ENCODE results near the gene SUPT6H. TPM values are rescaled to one million over a fixed set of nuclear protein-coding genes. Genes with fewer than 3 reads are reported as not detected.

Gene SUPT6H
- total RNA-seq, 1 donor from 2014 or later, result 62.4 TPM

- peaks cover 6% of the 10 kb centered on the region for H3K4me1 ChIP-seq
- TF ChIP-seq CTCF (IDR thresholded peaks at IDR 0.05), result no peak
- H3K36me3 ChIP-seq, result peaks cover 14% of the 10 kb centered on the region
- no peaks in the 10 kb centered on the region for H3K27me3 ChIP-seq
- ATAC-seq (no peak), DNase-seq (no peak)
- H3K27ac ChIP-seq, result no peak overlapping the region
- H3K9me3 ChIP-seq, result no peaks in the 10 kb centered on the region
- intact Hi-C loops (cut with DNase I), result no loop called here
- H3K4me3 ChIP-seq, result no peak overlapping the region
Measured at GRCh38 chr17:28707339-28707720, 45.3 kb downstream of the SUPT6H start.

GRCh38 chr17:28710861-28711722, 49.1 kb downstream of the SUPT6H start:
- DNase-seq (peak; percentile 95), ATAC-seq (peak; percentile 96)
- Histone ChIP-seq H3K27me3 (no peaks in the 10 kb centered on the region), H3K36me3 (peaks cover 16% of the 10 kb centered on the region), H3K4me3 (peak overlapping the region; percentile 80), H3K9me3 (no peaks in the 10 kb centered on the region), H3K4me1 (peaks cover 7% of the 10 kb centered on the region), H3K27ac (peak overlapping the region; percentile 90)
- intact Hi-C loops (cut with DNase I), result no loop called here
- no peak for TF ChIP-seq CTCF (IDR thresholded peaks at IDR 0.05)

GRCh38 chr17:28711723-28712031, 49.7 kb downstream of the SUPT6H start, which contains the start of gene PROCA1:
Gene PROCA1, minus strand, starts transcription at chr17:28711888. Its CDS starts 228 bp downstream, at chr17:28711660.
- intact Hi-C loops (cut with DNase I), result no loop called here
- Histone ChIP-seq H3K27me3 (no peaks in the 10 kb centered on the region), H3K4me1 (peaks cover 12% of the 10 kb centered on the region), H3K27ac (peak within 1 kb of the TSS; percentile 90), H3K9me3 (no peaks in the 10 kb centered on the region), H3K36me3 (peaks cover 16% of the 10 kb centered on the region), H3K4me3 (peak within 1 kb of the TSS; percentile 80)
- no peak for TF ChIP-seq CTCF (IDR thresholded peaks at IDR 0.05)
- DNase-seq (no peak), ATAC-seq (no peak)

GRCh38 chr17:28712032-28712704, 50.2 kb downstream of the SUPT6H start:
- Histone ChIP-seq H3K27ac (peak overlapping the region; percentile 90), H3K27me3 (no peaks in the 10 kb centered on the region), H3K36me3 (peaks cover 16% of the 10 kb centered on the region), H3K4me1 (peaks cover 16% of the 10 kb centered on the region), H3K4me3 (peak overlapping the region; percentile 80), H3K9me3 (no peaks in the 10 kb centered on the region)
- intact Hi-C loops (cut with DNase I), result no loop called here
- TF ChIP-seq CTCF (IDR thresholded peaks at IDR 0.05), result no peak
- DNase-seq (peak; percentile 81), ATAC-seq (peak; percentile 40)

GRCh38 chr17:28712705-28713415, 50.9 kb downstream of the SUPT6H start:
- Histone ChIP-seq H3K36me3 (peaks cover 16% of the 10 kb centered on the region), H3K4me1 (peaks cover 16% of the 10 kb centered on the region), H3K27me3 (no peaks in the 10 kb centered on the region), H3K27ac (no peak overlapping the region), H3K4me3 (no peak overlapping the region), H3K9me3 (no peaks in the 10 kb centered on the region)
- intact Hi-C loops (cut with DNase I), result no loop called here
- ATAC-seq (no peak), DNase-seq (no peak)
- TF ChIP-seq CTCF (IDR thresholded peaks at IDR 0.05), result no peak

Data from upper lobe of right lung (tissue), 1 donor.